GM21526 (cell line): Measurements from ENCODE around the gene MAPK8IP1.

Source experiments
- ATAC-seq: cut with Tn5 transposase; IDR thresholded peaks from one replicate; pipeline ENCODE4 v1.9.1; 2021; ENCODE audit warnings: moderate library complexity; ENCODE audit not compliant: unreplicated experiment, low FRiP score

Gene MAPK8IP1

DNA sequence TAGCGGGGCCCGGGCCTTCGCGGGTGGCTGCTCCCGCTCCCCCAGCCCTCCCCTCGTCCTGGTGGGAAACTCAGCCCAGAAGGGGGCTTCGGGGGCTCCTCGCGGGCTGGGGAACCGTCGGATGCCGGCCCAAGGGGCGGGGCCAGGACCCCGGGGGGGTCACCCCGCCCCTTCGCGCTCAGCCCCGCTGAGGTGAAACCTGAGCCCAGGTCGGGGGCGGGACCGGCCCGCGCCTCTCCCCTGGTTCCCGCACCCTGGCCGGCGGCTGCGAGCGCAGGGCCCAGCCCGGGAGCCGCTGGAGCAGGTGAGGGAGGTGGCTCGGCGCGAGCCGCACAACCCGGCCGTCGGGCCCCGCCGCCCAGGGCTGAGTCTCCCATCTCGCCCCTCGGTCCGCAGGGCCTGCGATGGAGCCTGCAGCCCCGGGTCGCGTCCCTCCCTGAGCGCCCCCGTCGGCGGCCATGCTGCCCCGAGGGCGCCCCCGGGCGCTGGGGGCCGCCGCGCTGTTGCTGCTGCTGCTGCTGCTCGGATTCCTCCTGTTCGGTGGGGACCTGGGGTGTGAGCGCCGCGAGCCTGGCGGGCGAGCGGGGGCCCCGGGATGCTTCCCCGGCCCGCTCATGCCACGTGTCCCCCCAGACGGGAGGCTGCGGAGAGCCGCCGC is 37.1 kb downstream of the MAPK8IP1 start, which contains the start of gene LARGE2:
Gene LARGE2 (plus strand): TSS at position 232 of the 658 bp plus-strand sequence. CDS start 227 bp downstream, at position 459.
- ATAC-seq, result no peak

DNA sequence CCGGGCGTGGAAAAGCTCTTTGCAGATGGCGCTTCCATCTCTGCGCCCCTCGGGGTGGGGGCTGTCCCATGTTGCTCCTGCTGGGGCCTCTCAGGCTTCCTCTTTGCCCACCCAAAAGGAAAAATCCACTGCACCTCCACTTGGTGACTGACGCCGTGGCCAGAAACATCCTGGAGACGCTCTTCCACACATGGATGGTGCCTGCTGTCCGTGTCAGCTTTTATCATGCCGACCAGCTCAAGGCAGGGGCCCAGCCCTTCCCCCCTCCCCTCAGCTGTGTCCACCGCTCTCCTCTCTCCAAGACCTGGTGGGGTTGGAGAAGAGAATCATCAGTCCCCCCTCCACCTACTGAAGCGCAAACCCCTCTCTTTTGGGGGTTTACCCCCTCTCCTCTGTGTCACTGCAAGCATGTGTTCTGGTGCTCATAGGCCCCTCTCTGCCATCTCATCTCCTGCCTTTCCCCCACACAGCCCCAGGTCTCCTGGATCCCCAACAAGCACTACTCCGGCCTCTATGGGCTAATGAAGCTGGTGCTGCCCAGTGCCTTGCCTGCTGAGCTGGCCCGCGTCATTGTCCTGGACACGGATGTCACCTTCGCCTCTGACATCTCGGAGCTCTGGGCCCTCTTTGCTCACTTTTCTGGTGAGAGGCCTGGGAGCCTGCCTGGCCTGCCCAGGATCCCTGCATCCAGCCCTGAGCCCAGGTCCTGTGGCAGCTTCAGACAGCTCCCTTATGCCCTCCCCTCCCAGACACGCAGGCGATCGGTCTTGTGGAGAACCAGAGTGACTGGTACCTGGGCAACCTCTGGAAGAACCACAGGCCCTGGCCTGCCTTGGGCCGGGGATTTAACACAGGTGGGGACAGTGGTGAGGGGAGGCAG is 38.8 kb downstream of the MAPK8IP1 start:
- no peak for ATAC-seq

DNA sequence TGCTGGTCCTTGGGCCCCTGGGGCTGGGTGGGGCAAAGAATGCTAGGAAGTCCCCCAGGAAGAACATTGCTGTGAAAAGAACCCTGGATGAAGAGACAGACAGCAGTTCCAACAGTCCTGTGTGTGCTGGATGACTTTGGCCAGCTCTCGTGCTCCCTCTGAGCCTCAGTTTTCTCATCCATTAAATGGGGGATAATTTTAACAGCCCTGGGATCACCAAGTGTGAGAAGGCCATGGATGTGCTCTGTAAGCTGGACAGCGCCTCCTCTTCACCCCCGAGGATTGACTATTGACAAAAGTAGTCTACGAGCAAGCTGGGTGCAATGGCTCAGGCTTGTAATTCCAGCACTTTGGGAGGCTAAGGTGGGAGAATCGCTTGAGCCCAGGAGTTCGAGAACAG is 39.5 kb downstream of the MAPK8IP1 start:
- ATAC-seq, result no peak

DNA sequence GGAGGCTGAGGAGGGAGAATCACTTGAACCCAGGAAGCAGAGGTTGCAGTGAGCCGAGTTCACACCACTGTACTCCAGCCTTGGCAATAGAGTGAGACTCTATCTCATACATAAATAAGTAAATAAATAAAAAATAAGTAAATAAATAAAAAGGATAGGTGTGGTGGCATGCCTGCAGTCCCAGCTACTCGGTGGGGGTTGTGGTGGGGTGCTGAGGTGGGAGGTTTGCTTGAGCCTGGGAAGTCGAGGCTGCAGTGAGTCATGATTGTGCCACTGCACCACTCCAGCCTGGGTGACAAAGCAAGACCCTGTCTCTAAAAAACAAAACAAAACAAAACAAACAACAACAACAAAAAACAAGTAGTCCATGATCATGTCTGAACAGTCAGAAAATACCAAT is 40.1 kb downstream of the MAPK8IP1 start:
- ATAC-seq, result no peak

DNA sequence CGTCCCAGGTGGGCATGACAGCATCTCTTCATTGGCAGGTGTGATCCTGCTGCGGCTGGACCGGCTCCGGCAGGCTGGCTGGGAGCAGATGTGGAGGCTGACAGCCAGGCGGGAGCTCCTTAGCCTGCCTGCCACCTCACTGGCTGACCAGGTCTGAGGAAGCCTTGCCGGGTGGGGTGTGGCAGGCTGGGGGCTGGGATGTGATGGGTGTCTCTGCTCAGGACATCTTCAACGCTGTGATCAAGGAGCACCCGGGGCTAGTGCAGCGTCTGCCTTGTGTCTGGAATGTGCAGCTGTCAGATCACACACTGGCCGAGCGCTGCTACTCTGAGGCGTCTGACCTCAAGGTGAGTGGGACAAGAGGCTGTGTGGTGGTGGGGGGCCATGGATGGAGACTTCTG is 40.5 kb downstream of the MAPK8IP1 start:
- ATAC-seq, result no peak

DNA sequence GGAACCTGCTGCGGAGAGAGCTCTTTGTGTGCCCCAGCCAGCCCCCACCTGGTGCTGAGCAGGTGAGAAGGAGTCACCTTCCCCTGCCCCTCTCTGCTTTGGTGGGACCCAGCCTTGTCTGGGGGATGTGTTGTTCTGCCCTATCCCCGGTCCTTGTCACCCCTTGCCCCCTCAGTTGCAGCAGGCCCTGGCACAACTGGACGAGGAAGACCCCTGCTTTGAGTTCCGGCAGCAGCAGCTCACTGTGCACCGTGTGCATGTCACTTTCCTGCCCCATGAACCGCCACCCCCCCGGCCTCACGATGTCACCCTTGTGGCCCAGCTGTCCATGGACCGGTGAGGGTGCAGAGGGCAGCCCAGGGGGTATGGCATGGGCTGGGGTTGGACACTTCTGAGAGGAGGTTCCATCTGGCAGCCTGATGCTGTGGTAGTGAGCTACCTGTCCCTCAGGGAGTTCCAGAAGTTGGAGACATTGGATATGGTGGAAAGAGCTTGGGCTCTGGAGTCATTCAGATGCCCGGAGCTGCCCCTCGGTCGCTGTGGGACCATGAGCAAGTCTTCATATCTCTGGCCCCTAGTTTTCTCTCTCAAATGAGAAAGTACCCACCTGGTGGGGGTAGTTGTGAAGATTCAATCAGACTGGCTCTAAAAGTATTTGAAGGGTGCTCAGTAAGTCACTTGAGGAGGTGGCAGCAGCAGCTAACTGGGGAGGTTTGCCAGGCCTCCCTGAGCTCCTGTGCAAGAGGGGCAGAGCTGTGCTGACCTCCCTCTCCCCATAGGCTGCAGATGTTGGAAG is 41.3 kb downstream of the MAPK8IP1 start:
- no peak for ATAC-seq

DNA sequence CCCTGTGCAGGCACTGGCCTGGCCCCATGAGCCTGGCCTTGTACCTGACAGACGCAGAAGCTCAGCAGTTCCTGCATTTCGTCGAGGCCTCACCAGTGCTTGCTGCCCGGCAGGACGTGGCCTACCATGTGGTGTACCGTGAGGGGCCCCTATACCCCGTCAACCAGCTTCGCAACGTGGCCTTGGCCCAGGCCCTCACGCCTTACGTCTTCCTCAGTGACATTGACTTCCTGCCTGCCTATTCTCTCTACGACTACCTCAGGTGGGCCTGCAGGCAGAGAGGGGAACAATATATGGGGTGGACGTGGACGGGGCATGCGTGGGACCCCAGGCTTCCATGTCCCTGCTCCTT is 41.9 kb downstream of the MAPK8IP1 start:
- no peak for ATAC-seq

DNA sequence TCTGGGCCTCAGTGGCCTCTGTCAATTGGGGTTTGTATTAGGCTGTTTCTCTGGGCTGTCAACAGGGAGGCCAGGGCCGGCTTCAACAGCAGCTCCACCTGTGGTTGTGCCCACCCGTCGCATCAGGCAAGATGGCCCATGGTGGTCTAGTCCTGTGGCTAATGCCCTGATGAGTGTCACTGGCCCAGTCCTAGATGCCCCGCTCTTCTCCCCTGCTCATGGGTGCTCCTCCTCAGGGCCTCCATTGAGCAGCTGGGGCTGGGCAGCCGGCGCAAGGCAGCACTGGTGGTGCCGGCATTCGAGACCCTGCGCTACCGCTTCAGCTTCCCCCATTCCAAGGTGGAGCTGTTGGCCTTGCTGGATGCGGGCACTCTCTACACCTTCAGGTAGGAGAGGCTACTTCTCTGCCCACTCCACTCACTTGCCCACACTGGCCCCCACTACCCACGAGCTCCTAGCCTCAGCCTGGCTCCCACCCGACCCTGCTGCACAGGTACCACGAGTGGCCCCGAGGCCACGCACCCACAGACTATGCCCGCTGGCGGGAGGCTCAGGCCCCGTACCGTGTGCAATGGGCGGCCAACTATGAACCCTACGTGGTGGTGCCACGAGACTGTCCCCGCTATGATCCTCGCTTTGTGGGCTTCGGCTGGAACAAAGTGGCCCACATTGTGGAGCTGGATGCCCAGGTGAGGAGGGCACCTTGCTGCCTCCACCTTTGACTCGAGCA is 42.4 kb downstream of the MAPK8IP1 start:
- no peak for ATAC-seq

DNA sequence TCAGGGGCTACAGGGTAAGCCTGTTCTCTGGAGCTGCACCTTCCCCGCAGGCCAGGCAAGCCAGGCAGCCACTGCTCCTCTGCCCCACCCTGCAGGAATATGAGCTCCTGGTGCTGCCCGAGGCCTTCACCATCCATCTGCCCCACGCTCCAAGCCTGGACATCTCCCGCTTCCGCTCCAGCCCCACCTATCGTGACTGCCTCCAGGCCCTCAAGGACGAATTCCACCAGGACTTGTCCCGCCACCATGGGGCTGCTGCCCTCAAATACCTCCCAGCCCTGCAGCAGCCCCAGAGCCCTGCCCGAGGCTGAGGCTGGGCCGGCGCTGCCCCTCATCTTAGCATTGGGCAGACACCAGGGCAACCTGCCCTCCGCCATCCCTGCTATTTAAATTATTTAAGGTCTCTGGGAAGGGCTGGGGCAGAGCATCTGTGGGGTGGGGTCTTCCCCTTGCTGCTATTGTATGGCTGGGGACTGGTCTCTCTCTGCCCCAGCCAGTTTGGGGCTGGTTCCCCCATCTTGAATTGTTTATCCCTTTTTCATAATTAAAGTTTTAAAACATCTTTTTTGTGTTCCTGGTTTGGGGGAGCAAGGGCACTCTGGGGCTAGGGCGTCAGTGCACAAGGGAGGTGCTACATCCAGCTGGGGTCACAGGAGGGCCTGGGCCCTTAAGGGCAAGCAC is 43.2 kb downstream of the MAPK8IP1 start:
- ATAC-seq, result no peak

DNA sequence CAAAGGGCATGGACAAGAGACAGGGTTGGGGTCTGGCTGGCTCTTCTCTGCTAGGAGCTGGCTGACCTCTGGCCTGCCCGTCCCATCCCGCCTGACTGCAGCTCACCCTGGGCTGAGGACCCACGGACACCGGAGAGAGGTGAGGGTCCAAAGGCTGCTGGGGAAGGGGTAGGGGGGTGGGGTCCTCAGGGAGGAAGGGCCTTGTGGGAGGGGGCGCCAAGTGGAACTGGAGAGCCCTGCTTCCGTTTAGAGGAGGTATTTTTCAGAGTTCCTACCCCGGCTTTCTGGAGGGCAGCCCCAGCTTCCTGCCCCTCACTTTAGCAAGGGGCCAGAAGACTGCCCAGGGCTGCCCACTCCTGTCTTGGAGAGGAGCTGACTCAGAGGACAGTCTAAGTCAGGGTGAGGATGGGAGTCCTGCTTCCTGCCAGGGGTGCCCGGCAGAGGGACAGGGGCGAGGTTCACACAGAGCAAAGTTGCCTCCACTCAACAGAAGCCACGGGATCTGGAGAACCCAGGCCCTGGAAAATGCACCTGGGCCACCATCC is 44.1 kb downstream of the MAPK8IP1 start:
- ATAC-seq, result peak; percentile 4

DNA sequence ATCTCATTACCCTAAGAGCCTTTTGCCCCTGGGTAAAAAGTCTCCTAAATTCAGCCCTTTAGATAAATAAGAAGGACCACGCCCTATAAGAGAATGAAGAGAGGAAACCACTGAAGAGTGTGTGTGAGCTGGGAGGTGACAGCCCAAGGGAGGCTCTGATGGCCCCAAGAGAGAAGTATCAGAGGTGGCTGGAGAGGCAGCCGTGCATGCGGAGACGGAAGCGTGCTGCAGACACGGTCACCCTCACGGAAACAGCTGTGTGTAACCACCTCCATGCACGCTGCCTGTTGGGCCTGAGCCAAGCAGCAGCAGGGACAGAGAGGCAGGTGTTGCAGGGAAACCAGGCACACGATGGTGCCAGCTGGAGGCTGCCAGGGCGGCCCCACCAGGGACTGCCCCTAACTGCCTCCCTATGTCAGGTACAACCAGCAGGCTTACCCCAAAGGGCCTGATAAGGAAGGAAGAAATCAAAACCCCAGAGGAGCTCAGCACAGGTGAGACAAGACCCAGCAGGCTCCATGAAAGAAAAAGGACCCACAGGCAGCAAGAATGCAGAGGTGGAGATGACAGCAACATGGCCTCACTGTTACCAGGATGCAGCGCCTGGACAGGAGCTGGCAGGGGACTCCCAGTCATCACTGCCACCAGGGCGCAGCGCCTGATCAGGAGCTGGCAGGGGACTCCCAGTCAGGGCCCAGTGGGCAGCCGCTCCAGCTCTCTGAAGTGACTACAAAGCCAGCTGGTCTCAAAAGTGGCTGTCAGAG is 44.8 kb downstream of the MAPK8IP1 start:
- ATAC-seq, result peak; percentile 85

DNA sequence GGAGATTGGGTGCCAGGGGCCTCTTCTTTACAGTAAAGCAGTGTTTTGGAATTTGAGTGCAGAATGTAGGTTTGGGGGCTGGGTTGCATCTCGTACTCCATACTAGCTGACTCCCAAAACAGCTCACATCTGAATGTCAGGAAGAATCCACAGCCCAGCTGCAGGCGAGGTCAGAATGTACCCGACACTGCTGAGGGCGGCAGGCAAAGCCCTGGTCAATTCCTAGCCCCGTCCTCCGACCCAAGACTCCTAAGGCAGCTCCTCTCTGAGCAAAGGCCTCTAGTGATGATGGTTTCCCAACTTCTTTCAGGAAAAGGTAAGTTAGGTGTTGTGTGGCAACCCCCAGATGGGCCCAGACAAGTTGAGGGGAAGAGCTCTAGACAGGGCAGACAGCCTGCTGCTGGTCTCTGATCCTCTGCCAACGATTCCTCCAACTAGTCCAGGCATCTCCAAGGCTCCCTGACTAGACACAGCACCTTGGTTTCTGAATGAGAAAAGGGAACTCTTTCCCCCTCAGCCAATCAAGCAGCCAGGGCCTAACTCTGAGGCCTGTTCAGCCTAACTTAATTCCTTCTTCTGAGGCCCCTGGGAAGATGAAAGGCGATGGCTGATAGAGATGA is 45.6 kb downstream of the MAPK8IP1 start:
- ATAC-seq, result no peak

DNA sequence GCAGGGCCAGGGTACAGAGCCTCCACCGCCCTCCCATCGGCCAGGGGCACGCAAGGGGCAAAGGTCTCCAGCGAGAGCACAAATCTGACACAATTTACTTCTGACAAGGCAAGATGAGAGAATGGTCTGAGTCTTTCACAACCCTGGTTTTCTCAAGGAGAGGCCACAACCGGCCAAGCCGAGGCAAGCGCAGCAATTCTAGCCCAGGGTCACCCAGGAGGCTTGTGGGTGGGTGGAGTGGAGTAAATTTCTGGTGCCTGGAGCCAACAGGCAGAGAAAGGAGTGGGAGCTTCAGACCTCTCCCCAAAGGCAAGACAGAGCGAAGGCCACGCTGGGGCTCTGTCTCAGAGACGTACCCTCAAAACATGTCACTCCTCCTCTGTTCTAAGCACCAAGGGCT is 46.3 kb downstream of the MAPK8IP1 start:
- no peak for ATAC-seq

DNA sequence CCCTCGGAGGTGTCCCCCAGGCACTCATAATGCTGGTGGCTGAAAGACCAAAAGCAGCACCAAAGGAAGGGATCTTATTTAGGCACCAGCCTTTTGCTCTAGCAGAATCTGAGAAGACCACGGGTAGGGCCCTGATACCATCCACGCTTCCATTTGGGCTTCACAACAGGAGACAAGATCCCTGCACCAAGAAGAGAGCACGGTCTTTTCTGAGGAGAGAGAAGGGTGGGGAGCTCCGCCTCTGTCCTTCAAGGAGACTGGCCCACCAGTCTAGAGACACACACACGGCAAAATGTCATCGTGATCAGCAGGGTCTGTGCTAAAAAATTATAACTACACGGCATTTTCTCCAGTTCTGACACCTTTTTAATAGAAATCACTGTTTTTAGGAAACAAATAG is 46.8 kb downstream of the MAPK8IP1 start:
- ATAC-seq, result no peak

DNA sequence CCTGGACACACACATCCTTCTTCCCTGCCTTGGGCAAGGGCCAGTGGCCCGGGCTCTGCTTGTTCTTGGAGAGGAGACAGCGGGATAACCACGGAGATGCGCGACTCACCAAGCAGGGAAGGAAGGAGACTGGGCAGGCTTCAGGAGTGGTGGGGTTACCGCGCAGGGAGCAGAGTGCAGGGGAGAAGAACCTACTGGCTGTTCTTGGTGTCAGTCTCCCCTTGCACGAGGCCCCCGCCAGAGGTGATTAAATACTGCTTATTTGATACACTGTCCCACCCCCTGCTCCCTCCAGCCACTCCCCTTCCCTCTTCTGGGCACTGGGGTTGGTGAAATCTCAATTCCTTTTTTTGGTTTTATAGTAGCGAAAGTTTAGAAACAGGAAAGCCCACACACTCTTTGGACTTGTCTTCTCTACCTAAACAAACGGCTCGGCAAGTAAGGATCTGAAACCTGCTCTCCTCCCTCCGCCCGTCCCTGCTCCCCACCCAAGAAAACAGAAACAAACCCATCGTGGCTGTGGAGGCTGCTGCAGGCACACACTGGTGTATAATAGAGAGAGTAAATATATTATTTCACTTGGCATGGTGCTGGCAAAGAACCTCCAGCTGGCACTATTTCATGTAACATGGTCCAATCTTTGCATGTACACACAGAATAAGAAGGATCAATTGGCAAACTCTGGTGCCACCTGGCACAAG is 47.8 kb downstream of the MAPK8IP1 start:
- no peak for ATAC-seq

DNA sequence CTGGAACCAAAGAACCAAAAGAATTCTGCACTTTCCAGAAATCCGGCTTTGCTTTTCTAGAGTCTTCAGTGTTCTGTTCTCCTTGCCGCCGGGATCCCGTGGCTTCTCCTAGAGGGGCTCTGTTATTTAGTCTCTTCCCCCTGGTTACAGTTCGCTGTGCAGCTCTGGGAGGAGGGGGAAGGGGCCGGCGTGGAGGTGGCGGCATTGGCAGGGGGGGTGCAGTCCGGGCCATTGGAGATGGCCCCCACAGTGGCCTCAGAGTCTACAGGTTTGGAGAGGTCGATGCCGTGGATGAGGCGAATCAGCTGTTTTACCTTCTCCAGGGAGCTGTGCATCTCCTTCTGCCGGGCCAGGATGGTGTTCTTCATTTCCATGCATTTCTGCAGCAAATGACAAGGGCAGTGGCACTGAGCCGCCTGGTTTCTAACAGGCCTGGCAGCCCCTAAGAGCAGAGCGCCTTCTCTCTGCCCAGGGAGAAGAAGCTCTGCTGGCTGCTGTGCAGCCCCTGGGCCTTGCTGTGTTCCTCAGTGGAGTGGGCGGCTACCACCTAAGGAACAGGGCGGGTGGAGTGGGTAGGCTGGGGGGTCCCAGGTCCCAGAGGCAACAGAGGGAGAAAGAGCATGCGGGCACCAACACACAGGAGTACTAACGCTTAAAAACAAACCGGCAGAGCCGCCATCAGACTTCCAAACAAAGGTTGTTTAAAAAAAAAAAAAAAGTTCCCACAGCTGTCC is 48.6 kb downstream of the MAPK8IP1 start:
- ATAC-seq, result no peak

DNA sequence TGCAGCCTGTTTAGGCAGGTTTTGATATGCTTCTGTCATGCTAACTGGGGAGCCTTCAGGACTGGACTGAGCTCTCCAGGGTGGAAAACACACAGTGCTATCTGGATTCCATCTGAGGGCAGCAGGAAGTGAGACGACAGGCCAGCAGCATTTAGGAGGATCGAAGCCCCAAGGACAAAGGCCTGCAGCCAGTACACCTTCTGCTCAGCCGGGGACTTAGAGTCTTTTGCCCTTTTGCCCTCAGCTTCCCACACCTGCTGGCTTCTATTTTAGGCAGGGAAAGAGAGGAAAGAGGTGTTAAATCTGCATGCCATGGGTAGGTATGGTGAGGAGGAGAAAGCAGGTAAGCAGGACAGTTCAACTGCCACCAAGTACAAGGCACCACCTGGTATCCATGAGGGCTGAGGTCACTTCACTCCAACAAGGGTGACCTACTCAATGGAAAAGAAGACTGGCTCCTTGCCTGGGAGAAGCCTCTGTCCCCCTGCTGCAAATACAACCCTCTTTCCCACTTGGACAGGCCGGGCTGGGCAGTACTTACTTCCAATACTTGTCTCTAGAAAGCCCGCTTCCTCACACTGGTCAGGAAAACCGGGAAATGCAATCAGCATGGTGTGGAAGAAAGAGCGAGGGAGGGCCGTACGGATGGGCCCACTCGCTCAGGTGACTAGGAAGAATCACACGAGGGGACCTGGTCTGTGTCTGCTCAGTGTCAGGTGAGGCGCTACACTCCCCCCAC is 49.3 kb downstream of the MAPK8IP1 start:
- ATAC-seq, result no peak
